LNCaP clone FGC (cell line): ENCODE data around the gene KCTD14.
"Not testable (repeated sequence)": the region's sequence is repeated elsewhere in the genome, so short reads cannot be mapped to it uniquely, and the experiment has no call there.

ENCODE experiments used
- DNase-seq: peaks from one replicate; pipeline ENCODE4 v3.0.0-alpha.2; 2011; ENCODE audit warnings: low read depth
- H3K4me3 ChIP-seq: 2 replicates; pipeline ENCODE4 v1.5.1; 2011; ENCODE audit warnings: mild to moderate bottlenecking, low read depth, low read length, control low read depth
- TF ChIP-seq, protein P1 (sequence below): IDR thresholded peaks from 2 replicates; pipeline ENCODE4 v1.5.1; 2012; ENCODE audit warnings: mild to moderate bottlenecking; ENCODE audit not compliant: control insufficient read depth, insufficient read depth; ENCODE audit errors: extremely low read depth

KCTD14 gene

DNA sequence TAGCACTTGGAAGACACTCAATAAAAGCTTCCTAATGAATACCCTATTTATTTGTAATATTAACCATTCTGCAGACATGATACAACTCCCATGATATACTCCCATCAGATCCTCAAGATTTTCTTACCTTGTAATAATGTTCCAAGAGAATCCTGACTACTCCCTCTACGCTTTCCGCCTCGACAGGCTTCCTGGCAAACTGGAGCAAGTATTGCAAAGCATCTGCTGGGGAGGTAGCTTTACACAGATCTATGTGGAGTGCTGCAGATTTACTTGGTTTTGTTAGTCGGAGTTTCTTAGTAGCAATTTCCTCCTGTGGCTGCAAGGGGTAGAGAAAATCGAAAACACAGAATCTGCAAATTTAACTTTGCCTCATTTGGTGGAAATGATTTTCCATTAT, 32.1 kb downstream of the KCTD14 start:
- TF ChIP-seq, protein P1, sequence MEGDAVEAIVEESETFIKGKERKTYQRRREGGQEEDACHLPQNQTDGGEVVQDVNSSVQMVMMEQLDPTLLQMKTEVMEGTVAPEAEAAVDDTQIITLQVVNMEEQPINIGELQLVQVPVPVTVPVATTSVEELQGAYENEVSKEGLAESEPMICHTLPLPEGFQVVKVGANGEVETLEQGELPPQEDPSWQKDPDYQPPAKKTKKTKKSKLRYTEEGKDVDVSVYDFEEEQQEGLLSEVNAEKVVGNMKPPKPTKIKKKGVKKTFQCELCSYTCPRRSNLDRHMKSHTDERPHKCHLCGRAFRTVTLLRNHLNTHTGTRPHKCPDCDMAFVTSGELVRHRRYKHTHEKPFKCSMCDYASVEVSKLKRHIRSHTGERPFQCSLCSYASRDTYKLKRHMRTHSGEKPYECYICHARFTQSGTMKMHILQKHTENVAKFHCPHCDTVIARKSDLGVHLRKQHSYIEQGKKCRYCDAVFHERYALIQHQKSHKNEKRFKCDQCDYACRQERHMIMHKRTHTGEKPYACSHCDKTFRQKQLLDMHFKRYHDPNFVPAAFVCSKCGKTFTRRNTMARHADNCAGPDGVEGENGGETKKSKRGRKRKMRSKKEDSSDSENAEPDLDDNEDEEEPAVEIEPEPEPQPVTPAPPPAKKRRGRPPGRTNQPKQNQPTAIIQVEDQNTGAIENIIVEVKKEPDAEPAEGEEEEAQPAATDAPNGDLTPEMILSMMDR = no peak
- H3K4me3 ChIP-seq = no peak overlapping the region
- DNase-seq = no peak

DNA sequence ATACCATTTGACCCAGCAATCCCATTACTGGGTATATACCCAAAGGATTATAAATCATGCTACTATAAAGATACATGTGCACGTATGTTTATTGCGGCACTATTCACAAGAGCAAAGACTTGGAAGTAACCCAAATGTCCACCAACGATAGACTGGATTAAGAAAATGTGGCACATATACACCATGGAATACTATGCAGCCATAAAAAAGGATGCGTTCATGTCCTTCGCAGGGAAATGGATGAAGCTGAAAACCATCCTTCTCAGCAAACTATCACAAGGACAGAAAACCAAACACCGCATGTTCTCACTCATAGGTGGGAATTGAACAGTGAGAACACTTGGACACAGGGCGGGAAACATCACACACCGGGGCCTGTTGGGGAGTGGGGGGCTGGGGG, 36.6 kb downstream of the KCTD14 start:
- DNase-seq, H3K4me3 ChIP-seq: not testable (repeated sequence)

DNA sequence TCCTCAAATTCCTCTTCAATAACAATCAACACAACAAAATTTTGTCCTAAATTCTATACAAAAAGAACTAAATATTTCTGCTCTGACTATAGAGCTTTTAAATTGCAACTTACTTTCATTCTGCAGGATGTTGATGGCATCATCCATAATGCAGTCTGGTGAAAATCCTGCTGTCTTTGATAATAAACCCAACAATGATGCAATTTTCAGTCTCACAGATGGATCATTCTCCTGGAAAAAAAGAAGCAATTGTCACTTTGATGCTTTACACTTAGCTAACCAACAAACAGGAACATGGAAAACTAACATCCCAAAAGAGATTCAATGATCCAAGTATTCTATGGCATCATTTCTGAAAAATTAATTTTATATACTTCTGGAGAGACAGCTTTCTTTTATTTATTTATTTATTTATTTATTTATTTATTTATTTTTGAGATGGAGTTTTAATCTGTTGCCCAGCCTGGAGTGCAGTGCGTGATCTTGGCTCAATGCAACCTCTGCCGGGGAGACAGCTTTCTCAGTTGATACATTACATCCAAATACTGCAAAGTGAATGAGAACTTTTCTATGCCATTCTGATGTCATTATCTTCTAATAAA, 41.6 kb downstream of the KCTD14 start:
- TF ChIP-seq, protein P1 = no peak
- no peak for DNase-seq
- no peak overlapping the region for H3K4me3 ChIP-seq

DNA sequence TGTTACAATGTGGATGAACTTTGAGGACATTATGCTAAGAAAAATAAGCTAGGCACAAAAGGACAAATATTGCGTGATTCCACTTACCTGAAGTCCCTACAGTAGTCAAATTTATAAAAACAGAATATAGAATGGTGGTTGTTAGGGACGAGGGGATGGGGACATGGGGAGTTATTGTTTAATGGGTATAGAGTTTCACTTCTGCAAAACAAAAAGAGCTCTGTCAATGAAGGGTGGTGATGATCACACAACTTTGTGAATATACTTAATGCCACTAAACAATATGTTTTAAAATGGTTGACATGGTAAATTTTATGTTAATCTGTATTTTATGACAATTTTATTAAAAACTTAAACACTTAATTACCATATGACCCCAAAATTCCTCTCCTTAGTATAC, 54.7 kb downstream of the KCTD14 start:
- TF ChIP-seq, protein P1 = no peak
- H3K4me3 ChIP-seq = no peak overlapping the region
- no peak for DNase-seq

DNA sequence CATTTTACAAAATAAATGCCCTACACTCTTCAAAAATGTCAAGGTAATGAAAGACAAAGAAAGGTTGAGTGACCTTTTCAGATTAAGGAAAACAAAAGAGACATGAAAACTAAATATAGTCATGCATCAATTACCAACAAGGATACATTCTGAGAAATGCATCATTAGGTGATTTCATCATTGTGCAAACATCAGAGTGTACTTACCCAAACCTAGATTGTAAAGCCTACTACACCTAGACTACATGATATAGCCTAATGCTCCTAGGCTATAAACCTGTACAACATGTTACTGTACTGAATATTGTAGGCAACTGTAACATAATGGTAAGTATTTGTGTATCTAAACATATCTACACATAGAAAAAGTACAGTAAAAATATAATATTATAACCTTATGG, 55.3 kb downstream of the KCTD14 start:
- TF ChIP-seq, protein P1 = no peak
- no peak overlapping the region for H3K4me3 ChIP-seq
- DNase-seq = no peak

DNA sequence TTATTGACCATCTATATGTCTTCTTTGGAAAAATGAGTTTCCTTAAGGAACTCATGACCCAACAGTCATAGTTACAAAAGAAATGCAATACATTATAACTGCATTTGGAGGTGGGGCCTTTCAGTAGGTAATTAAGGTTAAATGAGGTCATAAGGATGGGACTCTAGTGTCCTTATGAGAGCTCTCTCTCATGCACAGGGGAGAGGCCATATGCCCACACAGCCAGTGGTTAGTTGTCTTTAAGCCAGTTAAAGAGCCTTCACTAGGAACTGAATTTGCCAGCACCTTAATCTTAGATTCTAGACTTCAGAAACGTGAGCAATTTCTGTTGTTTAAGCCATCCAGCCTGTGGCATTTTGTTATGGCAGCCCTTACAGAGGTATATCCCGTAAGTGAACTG, 56.0 kb downstream of the KCTD14 start:
- H3K4me3 ChIP-seq = no peak overlapping the region
- TF ChIP-seq, protein P1 = no peak
- no peak for DNase-seq

DNA sequence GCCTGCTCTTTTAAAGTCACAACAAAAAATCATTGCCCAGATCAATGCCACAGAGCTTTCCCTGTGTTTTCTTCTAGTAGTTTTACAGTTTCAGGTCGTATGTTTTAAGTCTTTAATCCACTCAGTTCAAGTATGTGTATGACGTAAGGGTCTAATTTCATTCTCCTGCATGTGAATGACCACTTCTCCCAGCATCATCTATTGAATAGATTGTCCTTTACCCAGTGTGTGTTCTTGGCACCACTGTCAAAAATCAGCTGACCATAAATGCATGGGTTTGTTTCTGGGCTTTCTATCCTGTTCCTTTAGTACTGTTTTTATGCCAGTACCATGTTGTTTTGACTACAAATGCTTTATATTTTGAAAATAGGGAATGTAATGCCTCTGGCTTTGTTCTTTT, 56.7 kb downstream of the KCTD14 start:
- no peak for DNase-seq
- H3K4me3 ChIP-seq = no peak overlapping the region
- TF ChIP-seq, protein P1 = no peak
